NCI-H1092 (cell line): ENCODE results near the gene TMTC2.
"Not testable (repeated sequence)": the region's sequence is repeated elsewhere in the genome, so short reads cannot be mapped to it uniquely, and the experiment has no call there.

ENCODE experiments used
- DNase-seq: peaks from one replicate; lab custom pipeline; 2025; lab: John Stamatoyannopoulos, UW

Gene TMTC2

GRCh38 chr12:82842480-82842879 is 155.8 kb downstream of the TMTC2 start:
- DNase-seq = no peak

- DNase-seq = not testable (repeated sequence)
Observed at GRCh38 chr12:82845076-82845475, 158.4 kb downstream of the TMTC2 start.

- no peak for DNase-seq
Observed at GRCh38 chr12:82848845-82849244, 162.1 kb downstream of the TMTC2 start.

DNA sequence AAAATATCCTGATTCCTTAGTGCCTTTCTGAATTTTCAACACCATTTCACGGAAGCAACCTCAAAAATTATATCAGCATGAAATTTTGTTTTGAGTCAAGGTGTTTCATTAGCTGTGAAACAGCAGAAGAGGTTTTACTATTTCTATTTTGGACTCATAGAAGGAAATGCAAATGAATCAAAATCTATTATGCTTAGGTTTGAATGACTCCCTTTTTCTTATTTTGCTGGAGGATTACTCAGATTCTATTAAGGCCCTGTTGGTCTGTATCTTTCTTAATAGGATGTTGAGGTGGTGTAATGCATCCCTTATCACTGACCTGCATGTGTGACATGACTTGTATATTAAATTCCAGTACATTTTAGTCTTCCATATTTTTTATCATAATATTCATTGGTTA is 165.8 kb downstream of the TMTC2 start:
- DNase-seq = no peak

- DNase-seq = no peak
Observed at GRCh38 chr12:82855872-82856271, 169.2 kb downstream of the TMTC2 start.

DNA sequence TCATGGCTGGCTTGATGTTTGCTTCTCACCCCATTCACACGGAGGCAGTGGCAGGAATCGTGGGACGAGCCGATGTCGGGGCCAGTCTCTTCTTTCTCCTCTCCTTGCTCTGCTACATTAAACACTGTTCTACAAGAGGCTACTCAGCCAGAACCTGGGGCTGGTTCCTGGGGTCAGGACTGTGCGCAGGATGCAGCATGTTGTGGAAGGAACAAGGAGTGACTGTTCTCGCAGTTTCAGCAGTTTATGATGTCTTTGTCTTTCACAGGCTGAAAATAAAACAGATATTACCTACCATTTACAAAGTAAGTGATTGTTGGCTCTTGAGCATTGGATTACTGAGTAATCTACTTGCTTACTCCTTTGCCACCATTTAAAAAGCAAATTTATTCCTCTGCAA is 170.6 kb downstream of the TMTC2 start:
- no peak for DNase-seq

GRCh38 chr12:82857911-82858533 is 171.3 kb downstream of the TMTC2 start:
- no peak for DNase-seq

GRCh38 chr12:82858534-82858917 is 171.8 kb downstream of the TMTC2 start:
- no peak for DNase-seq

GRCh38 chr12:82862069-82862841 is 175.5 kb downstream of the TMTC2 start:
- DNase-seq = no peak

- no peak for DNase-seq
Observed at GRCh38 chr12:82862876-82863649, 176.4 kb downstream of the TMTC2 start.

- DNase-seq = no peak
Observed at GRCh38 chr12:82866227-82866775, 179.6 kb downstream of the TMTC2 start.

- DNase-seq = no peak
Observed at GRCh38 chr12:82866946-82867345, 180.2 kb downstream of the TMTC2 start.

DNA sequence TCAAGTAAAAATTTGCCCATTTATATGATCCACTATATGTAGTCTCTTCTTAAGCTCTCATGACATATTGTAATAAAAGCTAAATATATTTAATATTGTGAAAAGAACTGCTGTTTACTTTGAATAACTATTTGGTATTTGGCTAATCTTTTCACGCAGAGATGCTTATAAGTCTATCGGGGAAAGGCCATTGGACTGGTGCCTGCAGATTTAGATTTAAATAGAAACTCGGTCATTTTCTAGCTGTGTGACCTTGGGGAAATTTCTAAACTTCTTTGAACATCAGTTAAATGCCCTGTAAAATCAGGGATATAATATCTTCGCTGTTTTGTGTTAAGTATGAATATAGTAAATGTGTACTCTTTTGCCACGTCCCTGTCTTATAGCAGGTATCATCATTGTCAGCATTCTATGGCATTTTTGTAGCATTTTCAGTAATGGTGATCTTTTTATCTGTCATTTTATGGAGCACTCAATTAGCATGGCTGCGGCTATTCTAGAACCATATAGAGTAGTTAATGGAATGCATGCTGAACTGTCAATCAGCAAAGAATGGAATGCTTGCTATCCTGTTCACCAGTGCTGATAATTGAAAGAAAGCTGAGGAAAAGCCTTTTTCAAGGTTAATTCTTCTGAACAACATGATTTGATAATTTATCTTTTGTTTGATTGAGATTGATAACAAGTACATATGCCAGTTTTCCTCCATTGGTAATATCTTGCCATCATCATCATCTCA is 181.2 kb downstream of the TMTC2 start:
- DNase-seq = no peak

DNA sequence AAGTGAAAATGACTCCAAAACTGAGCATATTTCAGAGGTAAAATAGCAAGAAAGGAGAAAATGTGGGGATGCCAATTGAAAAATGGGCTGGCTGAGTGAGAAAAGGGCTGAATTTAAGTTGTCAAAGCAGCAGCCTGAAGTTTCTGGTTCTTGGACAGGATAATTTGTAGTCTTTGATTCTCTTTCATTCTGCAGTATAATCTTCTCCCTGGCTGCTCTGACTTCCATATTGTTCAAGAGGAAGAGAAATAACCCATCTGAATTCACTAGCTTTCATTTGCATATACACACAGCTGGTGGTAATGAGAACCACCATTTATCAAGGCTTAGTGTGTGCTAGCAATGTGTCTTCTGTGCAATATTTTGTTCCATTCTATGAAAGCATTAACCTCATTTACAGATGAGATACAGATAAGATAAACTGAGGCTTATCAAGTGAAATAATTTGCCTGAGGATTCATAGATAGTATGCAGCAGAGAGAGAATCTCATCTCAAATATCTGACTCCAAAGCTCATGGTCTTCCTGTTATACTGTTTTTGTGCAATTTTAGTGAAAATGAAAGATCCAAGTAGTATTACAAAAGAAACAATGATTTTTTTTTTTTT is 184.2 kb downstream of the TMTC2 start:
- DNase-seq = no peak

- DNase-seq = no peak
Observed at GRCh38 chr12:82872088-82872487, 185.4 kb downstream of the TMTC2 start.

GRCh38 chr12:82873309-82873708 is 186.6 kb downstream of the TMTC2 start:
- DNase-seq = no peak

- no peak for DNase-seq
Observed at GRCh38 chr12:82873951-82874350, 187.2 kb downstream of the TMTC2 start.

DNA sequence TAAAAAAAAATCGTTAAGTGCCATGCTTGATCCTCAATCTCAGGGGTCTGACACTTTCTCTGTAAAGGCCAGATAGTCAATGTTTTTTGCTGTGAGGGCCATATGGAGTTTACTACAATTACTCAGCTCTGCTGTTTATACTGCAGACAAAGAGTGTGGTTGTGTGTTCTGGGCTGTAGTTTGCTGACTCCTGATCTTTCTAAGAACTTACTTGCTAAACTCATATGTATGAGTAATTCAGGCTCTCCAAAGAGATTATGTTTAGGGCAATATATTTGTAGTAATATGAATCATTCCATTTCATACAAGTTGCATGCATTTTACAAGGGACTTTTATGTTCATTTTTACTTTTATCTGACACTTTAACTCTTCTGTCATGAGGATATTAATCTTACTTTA is 188.2 kb downstream of the TMTC2 start:
- DNase-seq = no peak

DNA sequence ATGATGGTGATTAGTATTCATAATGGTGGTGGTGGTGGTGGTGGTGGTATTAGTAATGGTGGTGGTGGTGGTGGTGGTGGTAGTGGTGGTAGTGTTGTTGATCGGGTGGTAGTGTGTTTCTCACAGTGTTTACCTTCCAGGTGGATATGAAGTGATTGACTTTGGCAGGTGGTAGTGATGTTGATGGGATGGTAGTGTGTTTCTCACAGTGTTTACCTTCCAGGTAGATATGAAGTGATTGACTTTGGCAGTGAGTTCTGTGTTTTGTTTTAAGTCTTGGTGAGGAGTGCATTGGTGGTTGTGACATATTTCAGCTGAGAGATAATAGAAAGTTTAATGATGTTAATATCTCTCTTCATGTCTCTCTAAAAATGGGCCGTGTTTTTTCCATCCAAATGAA is 189.4 kb downstream of the TMTC2 start:
- DNase-seq = no peak

- DNase-seq = no peak
Observed at GRCh38 chr12:82877963-82878362, 191.3 kb downstream of the TMTC2 start.

- no peak for DNase-seq
Observed at GRCh38 chr12:82880442-82880901, 193.8 kb downstream of the TMTC2 start.
